Left lobe of liver (tissue), 2 donors: Measurements from ENCODE around the gene BPTF. TPM values are rescaled to one million over a fixed set of nuclear protein-coding genes. Genes with fewer than 3 reads are reported as not detected.
"Not testable (repeated sequence)": the region's sequence is repeated elsewhere in the genome, so short reads cannot be mapped to it uniquely, and the experiment has no call there.

ENCODE experiments used
- ATAC-seq: fragments of 200-7000 bp; cut with Tn5 transposase; one replicate; pipeline ENCODE4 v1.9.1; 2020; ENCODE audit warnings: mild to moderate bottlenecking, moderate library complexity
- DNase-seq: peaks from one replicate; pipeline ENCODE4 v3.0.0-alpha.2; 2020; ENCODE audit warnings: low spot score
- total RNA-seq: library from RNA; stranded (reverse); gene quantifications from one replicate; pipeline ENCODE4 v1.2.1, GENCODE V29; 2021
- donor health status: DM: no; HTN: no; CAD: no; lungs with moderate emphysema.
- donor health status: DM: no; HTN: yes; CAD: no.

The BPTF gene
- total RNA-seq, 1 donor from 2014 or later = 29.7 TPM

DNA sequence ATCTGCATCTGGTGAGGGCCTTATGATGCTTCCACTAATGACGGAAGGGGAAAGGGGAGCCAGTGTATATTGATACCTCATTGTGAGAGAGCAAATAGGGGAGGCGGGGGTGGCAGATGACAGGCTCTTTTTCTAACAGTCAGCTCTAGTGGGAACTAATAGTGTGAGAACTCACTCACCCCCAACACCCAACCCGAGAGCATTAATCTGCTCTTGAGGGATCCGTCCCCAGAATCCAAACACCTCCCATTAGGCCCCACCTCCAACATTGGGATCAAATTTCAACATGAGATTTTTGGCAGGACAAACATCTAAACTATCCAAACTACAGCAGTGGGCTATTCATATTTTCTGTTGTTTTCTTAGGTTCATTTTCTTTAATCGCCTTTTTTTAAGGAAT, 54.4 kb downstream of the BPTF start:
- peak; percentile 73 for ATAC-seq

DNA sequence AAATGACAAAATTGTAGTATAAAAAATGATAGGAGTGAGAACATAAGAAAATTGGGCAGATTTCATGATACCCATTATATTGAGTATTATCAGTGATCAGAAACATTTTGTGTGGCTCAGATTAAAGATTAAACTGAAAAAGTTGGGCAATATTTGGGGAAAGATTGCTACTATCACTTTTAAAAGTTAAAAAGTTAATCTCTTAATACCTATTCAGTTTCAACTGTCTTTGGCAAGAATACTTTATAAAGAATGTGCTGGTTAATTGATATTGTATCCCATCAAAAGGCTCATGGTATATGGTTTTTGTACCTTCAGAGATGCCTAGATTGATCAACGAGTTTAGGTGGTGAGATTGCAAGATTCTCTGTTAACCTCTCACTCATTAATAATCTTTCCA, 55.8 kb downstream of the BPTF start:
- no peak for DNase-seq
- ATAC-seq = peak; percentile 33

More for the DNA sequence above, 54.4 kb downstream of the BPTF start:
- DNase-seq = no peak

DNA sequence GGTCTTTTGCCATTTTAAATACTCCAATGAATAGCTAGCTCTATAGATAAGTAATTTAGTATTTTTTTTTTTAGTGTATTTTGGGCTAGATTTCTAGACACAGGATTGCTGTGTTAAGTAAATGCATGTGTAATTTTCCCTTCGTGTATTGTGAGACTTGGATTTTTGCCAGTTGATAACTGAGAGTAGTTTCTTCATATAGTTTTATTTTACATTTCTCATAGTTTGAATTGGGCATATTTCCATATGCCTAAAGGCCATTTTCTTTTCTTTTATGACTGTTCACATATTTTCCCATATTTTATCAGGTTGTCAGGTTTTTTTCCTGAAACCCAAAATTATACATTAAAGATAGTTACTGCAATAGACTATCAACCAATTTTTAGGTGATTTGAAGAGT, 59.4 kb downstream of the BPTF start:
- no peak for DNase-seq
- no peak for ATAC-seq

DNA sequence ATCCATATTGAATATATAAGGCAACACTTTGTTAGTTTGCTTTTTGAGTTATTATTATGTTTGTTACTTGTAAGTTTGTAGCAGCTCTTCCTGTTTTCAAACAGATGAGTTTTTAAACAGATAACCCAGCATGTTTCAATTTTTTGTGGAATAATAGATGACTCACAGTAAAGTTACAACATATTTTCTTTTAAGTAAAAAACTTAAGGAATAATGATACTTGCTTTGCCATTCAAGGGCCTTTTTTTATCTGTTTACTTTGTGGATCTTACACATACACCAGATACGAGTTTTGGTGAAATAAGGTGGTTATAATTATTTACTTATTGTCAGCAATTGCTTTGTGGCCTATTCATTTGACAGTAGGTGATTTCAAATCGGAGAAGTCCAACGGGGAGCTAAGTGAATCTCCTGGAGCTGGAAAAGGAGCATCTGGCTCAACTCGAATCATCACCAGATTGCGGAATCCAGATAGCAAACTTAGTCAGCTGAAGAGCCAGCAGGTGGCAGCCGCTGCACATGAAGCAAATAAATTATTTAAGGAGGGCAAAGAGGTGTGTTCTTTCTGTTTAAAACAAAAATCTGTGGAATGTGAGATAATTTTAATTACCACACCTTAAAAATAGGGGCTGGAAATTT, 66.3 kb downstream of the BPTF start:
- DNase-seq = no peak

DNA sequence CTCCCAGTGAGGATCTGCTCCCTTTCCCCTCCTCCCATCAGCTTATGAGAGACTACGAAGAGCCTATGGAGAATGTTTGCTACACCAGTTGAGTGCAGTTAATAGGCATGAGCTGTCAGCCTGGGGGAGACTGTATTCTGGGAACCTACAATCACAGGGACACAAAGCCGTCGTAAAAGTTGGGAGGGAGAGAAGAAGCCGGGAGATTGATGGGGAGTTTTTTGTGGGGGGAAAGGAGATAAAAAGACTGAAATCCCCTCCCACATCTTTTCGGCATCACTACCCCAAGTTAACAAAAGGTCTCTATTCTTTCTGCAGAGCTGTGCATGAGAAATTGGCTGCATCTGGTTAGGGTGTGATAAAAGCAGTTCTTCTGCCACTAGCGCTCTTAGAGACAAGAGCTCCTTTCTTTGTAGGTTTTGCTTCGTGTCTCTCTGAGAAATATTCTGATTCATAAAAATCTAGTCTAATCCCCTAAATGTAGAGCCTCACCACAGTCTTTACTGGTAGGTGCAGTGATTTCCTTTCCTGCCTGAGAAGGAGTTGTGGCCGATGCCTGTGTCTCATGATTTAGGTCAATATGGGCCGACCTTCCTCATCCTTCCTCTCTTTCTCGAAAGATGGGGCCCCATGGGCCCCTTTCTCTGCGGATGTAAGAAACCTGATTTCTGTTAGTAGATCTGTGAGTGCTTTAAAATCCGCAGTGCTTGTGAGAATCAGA, 77.4 kb downstream of the BPTF start:
- no peak for ATAC-seq
- DNase-seq = no peak

More for the DNA sequence above, 66.3 kb downstream of the BPTF start:
- ATAC-seq = peak; percentile 91

DNA sequence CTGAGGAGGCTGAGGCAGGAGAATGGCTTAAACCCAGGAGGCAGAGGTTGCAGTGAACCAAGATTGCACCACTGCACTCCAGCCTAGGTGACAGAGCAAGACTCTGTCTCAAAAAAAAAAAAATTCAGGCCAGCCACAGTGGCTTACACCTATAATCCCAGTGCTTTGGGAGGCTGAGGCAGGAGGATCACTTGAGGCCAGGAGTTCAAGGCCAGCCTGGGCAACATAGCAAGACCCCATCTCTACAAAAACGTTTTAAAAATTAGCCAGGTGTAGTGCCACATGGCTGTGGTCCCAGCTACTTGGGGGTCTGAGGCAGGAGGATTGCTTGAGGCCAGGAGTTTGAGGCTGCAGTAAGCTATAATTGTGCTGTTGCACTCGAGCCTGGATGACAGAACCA, 80.0 kb downstream of the BPTF start:
- ATAC-seq = not testable (repeated sequence)

DNA sequence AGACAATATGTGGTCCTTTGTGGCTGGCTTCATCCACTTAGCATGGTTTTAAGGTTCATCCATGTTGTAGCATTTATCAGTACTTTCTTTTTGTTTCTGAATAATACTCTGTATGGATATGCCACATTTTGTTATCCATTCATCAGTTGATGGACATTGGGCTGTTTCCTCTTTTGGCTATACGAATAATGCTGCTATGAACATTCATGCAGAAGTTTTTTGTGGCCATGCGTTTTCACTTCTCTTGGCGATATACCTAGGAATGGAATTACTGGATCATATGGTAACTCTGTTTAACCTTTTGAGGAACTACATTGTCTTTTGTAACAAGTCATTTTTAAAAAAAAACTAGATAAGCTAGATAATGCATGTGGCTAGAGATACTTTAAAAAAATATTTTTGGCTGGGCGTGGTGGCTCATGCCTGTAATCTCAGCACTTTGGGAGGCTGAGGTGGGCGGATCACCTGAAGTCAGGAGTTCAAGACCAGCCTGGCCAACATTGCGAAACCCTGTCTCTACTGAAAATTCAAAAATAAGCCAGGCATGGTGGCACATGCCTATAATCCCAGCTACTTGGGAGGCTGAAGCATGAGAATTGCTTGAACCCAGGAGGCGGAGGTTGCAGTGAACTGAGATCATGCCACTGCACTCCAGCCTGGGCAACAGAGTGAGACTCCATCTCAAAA, 85.0 kb downstream of the BPTF start:
- not testable (repeated sequence) for ATAC-seq, DNase-seq

More for the DNA sequence above, 80.0 kb downstream of the BPTF start:
- not testable (repeated sequence) for DNase-seq

DNA sequence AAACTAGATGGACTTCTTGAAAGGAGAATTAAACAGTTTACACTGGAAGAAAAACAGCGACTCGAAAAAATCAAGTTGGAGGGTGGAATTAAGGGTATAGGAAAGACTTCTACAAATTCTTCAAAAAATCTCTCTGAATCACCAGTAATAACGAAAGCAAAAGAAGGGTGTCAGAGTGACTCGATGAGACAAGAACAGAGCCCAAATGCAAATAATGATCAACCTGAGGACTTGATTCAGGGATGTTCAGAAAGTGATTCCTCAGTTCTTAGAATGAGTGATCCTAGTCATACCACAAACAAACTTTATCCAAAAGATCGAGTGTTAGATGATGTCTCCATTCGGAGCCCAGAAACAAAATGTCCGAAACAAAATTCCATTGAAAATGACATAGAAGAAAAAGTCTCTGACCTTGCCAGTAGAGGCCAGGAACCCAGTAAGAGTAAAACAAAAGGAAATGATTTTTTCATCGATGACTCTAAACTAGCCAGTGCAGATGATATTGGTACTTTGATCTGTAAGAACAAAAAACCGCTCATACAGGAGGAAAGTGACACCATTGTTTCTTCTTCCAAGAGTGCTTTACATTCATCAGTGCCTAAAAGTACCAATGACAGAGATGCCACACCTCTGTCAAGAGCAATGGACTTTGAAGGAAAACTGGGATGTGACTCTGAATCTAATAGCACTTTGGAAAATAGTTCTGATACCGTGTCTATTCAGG, 85.9 kb downstream of the BPTF start:
- ATAC-seq = no peak
- no peak for DNase-seq

DNA sequence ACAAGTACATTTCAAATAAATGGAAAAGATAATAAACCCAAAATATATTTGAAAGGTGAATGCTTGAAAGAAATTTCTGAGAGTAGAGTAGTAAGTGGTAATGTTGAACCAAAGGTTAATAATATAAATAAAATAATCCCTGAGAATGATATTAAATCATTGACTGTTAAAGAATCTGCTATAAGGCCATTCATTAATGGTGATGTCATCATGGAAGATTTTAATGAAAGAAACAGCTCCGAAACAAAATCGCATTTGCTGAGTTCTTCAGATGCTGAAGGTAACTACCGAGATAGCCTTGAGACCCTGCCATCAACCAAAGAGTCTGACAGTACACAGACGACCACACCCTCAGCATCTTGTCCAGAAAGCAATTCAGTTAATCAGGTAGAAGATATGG, 86.8 kb downstream of the BPTF start:
- no peak for ATAC-seq

DNA sequence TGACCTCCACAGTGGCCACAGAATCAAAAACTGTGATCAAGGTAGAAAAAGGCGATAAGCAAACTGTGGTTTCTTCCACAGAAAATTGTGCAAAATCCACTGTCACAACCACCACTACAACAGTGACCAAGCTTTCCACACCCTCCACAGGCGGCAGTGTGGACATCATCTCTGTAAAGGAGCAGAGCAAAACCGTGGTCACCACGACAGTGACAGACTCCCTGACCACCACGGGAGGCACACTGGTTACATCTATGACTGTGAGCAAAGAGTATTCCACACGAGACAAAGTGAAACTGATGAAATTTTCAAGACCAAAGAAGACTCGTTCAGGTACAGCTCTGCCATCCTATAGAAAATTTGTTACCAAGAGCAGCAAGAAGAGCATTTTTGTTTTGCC, 87.4 kb downstream of the BPTF start:
- no peak for ATAC-seq
- no peak for DNase-seq

More for the DNA sequence above, 86.8 kb downstream of the BPTF start:
- no peak for DNase-seq

DNA sequence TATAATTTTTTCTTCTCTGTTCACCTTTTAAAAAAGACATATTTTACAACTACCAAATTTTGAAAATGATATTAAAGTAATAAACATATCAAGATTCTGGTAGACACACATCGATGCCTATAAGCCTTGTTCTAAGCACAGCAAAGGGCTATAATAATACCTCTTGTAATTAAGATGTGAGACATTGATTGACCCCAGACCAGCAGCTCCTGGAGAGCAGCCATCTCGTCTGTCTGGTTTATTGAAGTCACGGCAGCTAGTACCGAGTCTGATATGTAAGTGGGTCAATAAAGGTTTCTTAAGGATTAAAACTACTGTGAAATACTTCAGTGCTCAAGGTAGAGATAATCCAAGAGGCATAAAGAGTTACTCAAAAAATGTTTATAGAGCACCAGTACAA, 94.9 kb downstream of the BPTF start:
- DNase-seq = no peak
- ATAC-seq = no peak

DNA sequence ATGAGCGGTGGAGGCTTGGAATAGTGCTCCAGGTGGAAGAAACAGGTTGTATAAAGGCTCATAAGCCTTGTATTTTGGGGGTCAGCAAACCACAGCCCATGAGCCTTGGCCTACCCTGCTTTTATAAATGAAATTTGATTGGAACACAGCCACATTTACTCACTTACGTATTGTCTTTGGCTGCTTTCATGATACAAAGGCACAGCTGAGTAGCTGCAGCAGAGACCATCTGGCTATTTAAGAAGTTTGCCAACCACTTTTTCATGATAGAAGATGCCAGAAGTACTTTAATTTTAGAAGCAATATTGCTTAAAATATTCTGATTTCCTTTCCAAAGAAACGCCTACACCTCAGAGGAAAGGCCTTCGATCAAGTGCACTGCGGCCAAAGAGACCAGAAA, 97.2 kb downstream of the BPTF start:
- ATAC-seq (no peak), DNase-seq (no peak)

DNA sequence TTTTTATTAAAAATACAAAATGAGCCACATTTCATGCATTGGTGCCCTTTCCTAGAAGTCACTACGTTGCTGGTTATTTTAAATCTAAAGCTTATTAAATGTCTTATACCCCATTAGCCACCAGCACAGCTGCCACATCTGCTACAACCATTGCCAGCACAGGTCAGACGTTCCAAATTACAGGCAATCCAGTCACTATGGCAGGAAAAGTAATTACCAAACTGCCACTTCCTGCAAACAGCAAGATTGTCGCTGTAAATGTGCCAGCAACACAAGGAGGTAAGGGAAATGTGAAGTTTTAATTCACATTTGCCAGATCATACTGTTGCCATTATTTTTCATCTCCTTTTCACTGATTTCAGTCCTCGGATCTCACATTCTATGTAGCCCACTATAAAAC, 103.5 kb downstream of the BPTF start:
- not testable (repeated sequence) for DNase-seq, ATAC-seq

DNA sequence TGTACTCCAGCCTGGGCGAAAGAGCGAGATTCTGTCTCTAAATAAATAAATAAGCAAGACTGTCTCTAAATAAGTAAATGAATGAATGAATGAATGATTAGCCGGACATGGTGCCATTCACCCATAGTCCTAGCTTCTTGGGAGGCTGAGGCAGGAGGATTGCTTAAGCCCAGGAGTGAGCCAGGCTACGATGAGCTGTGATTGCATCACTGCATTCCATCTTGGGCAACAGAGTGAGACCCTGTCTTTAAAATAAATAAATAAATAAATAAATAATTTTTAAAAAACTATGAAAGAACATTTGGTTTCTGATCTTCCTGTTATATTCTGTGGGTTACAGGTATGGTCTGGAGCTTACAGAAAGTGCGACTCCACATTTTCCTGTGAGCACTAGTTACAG, 105.9 kb downstream of the BPTF start:
- no peak for DNase-seq

DNA sequence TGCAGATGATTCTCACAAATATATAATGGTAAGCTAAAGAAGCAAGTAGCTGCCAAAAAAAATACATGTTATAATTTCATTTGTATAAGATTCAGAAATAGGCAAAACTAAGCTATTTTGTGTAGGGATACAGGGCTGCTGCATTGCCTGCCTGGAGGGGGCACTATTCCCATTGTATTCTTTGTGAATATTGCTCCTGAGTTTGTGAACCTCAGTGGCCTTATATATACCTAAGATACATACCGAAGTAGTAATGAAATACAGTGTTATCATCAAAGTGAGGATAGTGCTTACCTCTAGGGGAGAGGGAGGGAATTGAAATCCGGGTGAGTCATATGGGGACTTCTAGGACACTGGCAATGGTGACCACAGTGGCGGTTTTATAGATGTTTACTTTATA, 117.5 kb downstream of the BPTF start:
- DNase-seq = no peak
- peak; percentile 43 for ATAC-seq

More for the DNA sequence above, 105.9 kb downstream of the BPTF start:
- no peak for ATAC-seq

DNA sequence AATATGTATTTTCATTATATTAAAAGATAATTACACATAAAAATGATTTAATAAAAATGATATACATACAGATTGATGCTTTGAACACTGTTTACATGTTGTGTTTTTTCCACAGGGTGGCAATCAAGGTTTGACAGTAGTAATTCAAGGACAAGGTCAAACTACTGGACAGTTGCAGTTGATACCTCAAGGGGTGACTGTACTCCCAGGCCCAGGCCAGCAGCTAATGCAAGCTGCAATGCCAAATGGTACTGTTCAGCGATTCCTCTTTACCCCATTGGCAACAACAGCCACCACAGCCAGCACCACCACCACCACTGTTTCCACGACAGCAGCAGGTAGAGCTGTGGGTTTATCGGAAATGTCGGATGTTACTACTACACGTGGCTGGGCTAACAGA, 118.7 kb downstream of the BPTF start:
- DNase-seq (no peak), ATAC-seq (no peak)

DNA sequence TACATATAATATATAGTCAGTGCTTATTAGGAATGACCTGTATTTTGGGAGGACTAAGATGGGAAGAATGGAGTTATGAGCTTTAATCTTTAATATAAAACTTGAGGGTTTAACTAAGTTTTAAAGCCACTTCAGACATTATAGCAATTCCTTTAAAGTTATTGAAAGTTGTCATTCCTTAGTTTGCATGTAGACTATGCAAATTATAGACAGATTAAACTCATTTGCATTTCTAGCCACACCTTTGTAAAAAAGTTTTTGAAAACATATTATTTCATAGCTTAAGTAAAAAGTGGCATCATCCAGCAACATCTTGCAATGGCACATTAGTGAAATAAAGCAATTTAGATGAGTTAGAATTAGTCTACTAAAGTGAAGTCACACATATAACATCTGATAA, 121.2 kb downstream of the BPTF start:
- no peak for ATAC-seq
- no peak for DNase-seq

DNA sequence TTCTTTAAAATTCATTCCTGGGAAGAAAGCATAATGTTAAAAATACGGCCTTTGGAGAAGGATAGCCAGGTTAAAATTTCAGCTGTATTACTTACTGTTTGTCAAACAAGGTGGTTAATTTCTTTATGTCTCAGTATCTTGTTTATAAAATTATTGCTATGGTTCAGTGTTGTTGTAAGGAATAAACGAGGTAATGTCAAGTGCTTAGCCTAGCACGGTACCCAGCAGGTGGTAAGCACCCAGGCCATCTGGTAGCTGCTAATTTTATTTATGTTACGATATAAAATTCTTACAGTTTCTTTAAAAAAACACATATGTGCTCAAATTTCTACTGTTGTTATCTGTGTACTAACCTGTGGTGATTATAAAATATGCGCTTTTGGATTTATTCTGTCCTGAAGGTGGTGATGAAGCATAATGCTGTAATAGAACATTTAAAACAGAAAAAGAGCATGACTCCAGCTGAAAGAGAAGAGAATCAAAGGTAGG, 122.1 kb downstream of the BPTF start:
- DNase-seq (no peak), ATAC-seq (no peak)

DNA sequence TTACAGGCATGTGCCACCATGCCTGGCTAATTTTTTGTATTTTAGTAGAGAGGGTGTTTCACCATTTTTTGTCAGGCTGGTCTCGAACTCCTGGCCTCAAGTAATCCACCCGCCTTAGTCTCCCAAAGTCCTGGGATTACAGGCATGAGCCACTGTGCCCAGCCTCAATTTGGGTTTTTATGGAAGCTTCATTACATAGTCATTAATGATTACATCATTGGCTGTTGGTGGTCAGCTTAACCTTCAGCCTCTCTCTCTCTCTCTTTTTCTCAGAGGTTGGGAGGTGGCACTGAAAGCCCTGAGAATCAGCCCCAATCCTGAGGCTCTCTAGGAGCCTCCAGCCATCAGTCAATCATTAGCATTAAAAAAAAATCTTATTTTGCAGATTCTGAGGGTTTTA, 125.6 kb downstream of the BPTF start:
- DNase-seq = no peak
- no peak for ATAC-seq

DNA sequence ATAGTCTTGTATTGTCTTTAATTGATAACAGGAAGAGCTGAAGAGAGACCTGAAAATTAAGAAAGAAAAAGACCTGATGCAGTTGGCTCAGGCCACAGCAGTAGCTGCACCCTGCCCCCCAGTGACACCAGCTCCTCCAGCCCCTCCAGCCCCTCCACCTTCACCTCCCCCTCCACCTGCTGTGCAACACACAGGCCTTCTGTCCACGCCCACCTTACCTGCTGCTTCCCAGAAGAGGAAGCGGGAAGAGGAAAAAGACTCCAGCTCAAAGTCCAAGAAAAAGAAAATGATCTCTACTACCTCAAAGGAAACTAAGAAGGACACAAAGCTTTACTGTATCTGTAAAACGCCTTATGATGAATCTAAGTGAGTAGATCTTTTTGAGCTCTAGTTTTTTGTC, 134.2 kb downstream of the BPTF start:
- ATAC-seq (no peak), DNase-seq (no peak)

DNA sequence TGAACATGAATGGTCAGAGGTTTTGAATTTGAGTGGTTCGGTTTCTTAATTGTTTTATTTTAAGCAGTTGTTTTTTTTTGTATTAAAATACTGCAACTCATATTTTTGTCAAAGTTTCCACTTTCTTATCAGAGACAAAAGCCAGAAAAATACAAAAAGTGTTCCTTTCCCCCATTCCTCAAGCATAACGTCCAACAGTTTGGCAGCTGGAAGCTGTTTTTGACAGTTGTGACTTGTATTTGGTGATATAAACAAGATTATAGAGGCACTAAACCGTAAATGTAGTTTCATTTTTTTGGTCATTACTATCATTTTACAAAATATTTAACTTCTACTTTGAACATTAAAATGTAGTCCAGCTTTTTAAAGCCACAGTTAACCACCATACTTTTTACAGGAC, 135.0 kb downstream of the BPTF start:
- not testable (repeated sequence) for DNase-seq

More for the DNA sequence above, 135.0 kb downstream of the BPTF start:
- not testable (repeated sequence) for ATAC-seq
